Nephron progenitor cell (in vitro differentiated cells): ENCODE data around the gene RHOU.

Experiments used
- DNase-seq: peaks from one replicate; pipeline ENCODE4 v3.0.0; 2021
- H3K27ac Mint-ChIP-seq: 2 replicates; pipeline ENCODE4 v1.8.0; 2021; ENCODE audit warnings: mild to moderate bottlenecking, moderate library complexity, mixed read lengths
- H3K27me3 Mint-ChIP-seq: 2 replicates; pipeline ENCODE4 v1.8.0; 2021; ENCODE audit warnings: mild to moderate bottlenecking, low read depth, mixed read lengths; ENCODE audit not compliant: poor library complexity
- H3K36me3 Mint-ChIP-seq: 2 replicates; pipeline ENCODE4 v1.8.0; 2021; ENCODE audit warnings: low read depth, mixed read lengths
- H3K4me1 Mint-ChIP-seq: 2 replicates; pipeline ENCODE4 v1.8.0; 2021; ENCODE audit warnings: mixed read lengths
- H3K4me3 Mint-ChIP-seq: 2 replicates; pipeline ENCODE4 v1.8.0; 2021; ENCODE audit warnings: mild to moderate bottlenecking, moderate library complexity, mixed read lengths
- H3K9me3 Mint-ChIP-seq: 2 replicates; pipeline ENCODE4 v1.8.0; 2021; ENCODE audit warnings: mild to moderate bottlenecking, moderate library complexity, mixed read lengths
- CTCF ChIP-seq: fragments of 200-600 bp; sonication (generic); IDR thresholded peaks from 2 replicates; pipeline ENCODE4 v1.5.0; 2021; ENCODE audit warnings: antibody characterized with exemption

The RHOU gene

GRCh38 chr1:228717081-228717480 lies 18.2 kb upstream of the RHOU start:
- H3K4me3 Mint-ChIP-seq, result no peak overlapping the region

GRCh38 chr1:228721407-228721806 lies 13.9 kb upstream of the RHOU start:
- Mint-ChIP-seq H3K27ac (no peak overlapping the region), H3K4me3 (no peak overlapping the region)

More at GRCh38 chr1:228717081-228717480, 18.2 kb upstream of the RHOU start:
- H3K36me3 Mint-ChIP-seq, result no peaks in the 10 kb centered on the region
- no peaks in the 10 kb centered on the region for H3K9me3 Mint-ChIP-seq
- no peak for DNase-seq
- no peak overlapping the region for H3K27ac Mint-ChIP-seq
- H3K4me1 Mint-ChIP-seq, result no peaks in the 10 kb centered on the region
- no peak for TF ChIP-seq CTCF
- no peaks in the 10 kb centered on the region for H3K27me3 Mint-ChIP-seq

GRCh38 chr1:228723287-228723686 lies 12.0 kb upstream of the RHOU start:
- H3K9me3 Mint-ChIP-seq, result no peaks in the 10 kb centered on the region
- H3K4me1 Mint-ChIP-seq, result peaks cover 12% of the 10 kb centered on the region
- no peak overlapping the region for H3K27ac Mint-ChIP-seq
- DNase-seq, result no peak
- TF ChIP-seq CTCF, result no peak
- no peak overlapping the region for H3K4me3 Mint-ChIP-seq
- H3K36me3 Mint-ChIP-seq, result no peaks in the 10 kb centered on the region
- H3K27me3 Mint-ChIP-seq, result peaks cover 9% of the 10 kb centered on the region

More at GRCh38 chr1:228721407-228721806, 13.9 kb upstream of the RHOU start:
- no peaks in the 10 kb centered on the region for H3K36me3 Mint-ChIP-seq
- DNase-seq, result no peak
- H3K9me3 Mint-ChIP-seq, result no peaks in the 10 kb centered on the region
- peaks cover 4% of the 10 kb centered on the region for H3K27me3 Mint-ChIP-seq
- H3K4me1 Mint-ChIP-seq, result peaks cover 6% of the 10 kb centered on the region
- TF ChIP-seq CTCF, result no peak

- DNase-seq, result no peak
Measured at GRCh38 chr1:228723921-228724320, 11.4 kb upstream of the RHOU start.

GRCh38 chr1:228725178-228725577 lies 10.1 kb upstream of the RHOU start:
- no peak overlapping the region for H3K4me3 Mint-ChIP-seq
- TF ChIP-seq CTCF, result no peak
- peaks cover 12% of the 10 kb centered on the region for H3K27me3 Mint-ChIP-seq
- H3K36me3 Mint-ChIP-seq, result no peaks in the 10 kb centered on the region
- peaks cover 12% of the 10 kb centered on the region for H3K4me1 Mint-ChIP-seq
- DNase-seq, result no peak
- H3K27ac Mint-ChIP-seq, result no peak overlapping the region
- no peaks in the 10 kb centered on the region for H3K9me3 Mint-ChIP-seq

More at GRCh38 chr1:228723921-228724320, 11.4 kb upstream of the RHOU start:
- Mint-ChIP-seq H3K27ac (no peak overlapping the region), H3K36me3 (no peaks in the 10 kb centered on the region), H3K4me3 (no peak overlapping the region), H3K9me3 (no peaks in the 10 kb centered on the region), H3K4me1 (peaks cover 12% of the 10 kb centered on the region), H3K27me3 (peaks cover 9% of the 10 kb centered on the region)
- TF ChIP-seq CTCF, result no peak

- Mint-ChIP-seq H3K4me1 (peaks cover 12% of the 10 kb centered on the region), H3K27me3 (peaks cover 12% of the 10 kb centered on the region), H3K4me3 (no peak overlapping the region), H3K36me3 (no peaks in the 10 kb centered on the region), H3K9me3 (no peaks in the 10 kb centered on the region), H3K27ac (no peak overlapping the region)
- no peak for TF ChIP-seq CTCF
- no peak for DNase-seq
Measured at GRCh38 chr1:228727681-228728171, 7.6 kb upstream of the RHOU start.
